Measurements from ENCODE around the gene COQ8B. TPM values are rescaled to one million over a fixed set of nuclear protein-coding genes. Genes with fewer than 3 reads are reported as not detected.

The COQ8B gene
- total RNA-seq, 4 donors from 2014 or later, result 32.4 to 92.8 (median 41.9) TPM

- no peak for DNase-seq
- Histone ChIP-seq H3K27ac (no peak overlapping the region), H3K36me3 (peaks cover 0 to 77% (median 0%) of the 10 kb centered on the region in 3 donors), H3K9me3 (no peaks in the 10 kb centered on the region), H3K4me1 (no peaks in the 10 kb centered on the region), H3K27me3 (no peaks in the 10 kb centered on the region), H3K4me3 (no peak overlapping the region)
- TF ChIP-seq POLR2A (IDR thresholded peaks at IDR 0.05) (no peak), CTCF (IDR thresholded peaks at IDR 0.05) (no peak)
Measured at GRCh38 chr19:40707615-40708014, 9.1 kb downstream of the COQ8B start.

GRCh38 chr19:40705950-40706619, 10.6 kb downstream of the COQ8B start:
- Histone ChIP-seq H3K9me3 (no peaks in the 10 kb centered on the region), H3K27ac (no peak overlapping the region), H3K4me1 (no peaks in the 10 kb centered on the region), H3K27me3 (no peaks in the 10 kb centered on the region), H3K4me3 (no peak overlapping the region), H3K36me3 (peaks cover 0 to 78% (median 0%) of the 10 kb centered on the region in 3 donors)
- TF ChIP-seq CTCF (IDR thresholded peaks at IDR 0.05) (no peak), POLR2A (IDR thresholded peaks at IDR 0.05) (no peak)
- DNase-seq, result no peak

- peaks cover 0 to 78% (median 0%) of the 10 kb centered on the region in 3 donors for H3K36me3 ChIP-seq
- H3K27me3 ChIP-seq, result no peaks in the 10 kb centered on the region
- no peak overlapping the region for H3K4me3 ChIP-seq
- no peaks in the 10 kb centered on the region for H3K4me1 ChIP-seq
- H3K27ac ChIP-seq, result no peak overlapping the region
- no peak for DNase-seq
- H3K9me3 ChIP-seq, result no peaks in the 10 kb centered on the region
- TF ChIP-seq CTCF (IDR thresholded peaks at IDR 0.05) (no peak), POLR2A (IDR thresholded peaks at IDR 0.05) (no peak)
Measured at GRCh38 chr19:40705362-40705651, 11.4 kb downstream of the COQ8B start.

DNA sequence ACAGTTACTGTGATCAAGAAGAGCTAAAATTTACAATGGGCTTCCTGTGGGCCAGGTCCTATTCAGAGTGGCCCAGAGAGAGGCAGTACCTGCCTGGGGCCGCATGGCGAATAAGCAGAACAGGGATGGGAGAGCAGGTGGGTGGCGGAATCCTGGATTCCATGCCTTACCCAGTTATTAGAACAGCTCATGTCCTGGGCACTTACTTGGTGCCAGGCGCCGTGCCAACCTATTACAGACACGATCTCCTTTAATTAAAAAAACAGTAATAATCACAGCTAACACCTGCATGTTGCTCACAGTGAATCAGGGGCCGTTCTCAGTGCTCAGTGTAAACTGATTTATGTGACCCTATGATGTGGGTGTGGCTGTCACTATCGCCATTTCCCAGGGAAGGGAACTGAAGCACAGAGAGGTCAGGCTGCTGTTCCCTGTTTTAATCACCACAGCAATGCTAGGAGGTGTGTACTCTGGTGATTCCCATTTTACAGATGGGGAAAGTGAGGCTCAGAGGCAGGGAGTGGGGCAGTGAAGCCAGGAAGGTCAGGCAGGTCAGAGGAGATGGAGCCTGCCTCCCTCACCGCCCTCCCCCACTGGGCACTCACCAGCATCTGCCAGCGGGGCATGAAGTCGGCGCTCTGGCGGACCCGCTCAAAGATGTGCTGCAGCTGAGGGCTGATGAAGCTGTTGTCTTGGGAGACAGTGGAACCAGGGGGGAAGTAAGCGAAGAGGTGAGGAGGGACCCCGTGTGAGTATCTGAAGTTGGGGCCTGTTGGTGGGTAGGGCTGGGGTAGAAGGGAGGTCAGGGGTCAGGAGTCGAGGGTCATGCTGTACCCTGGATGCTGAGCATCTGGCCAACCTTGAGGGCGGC, 12.0 kb downstream of the COQ8B start:
- H3K9me3 ChIP-seq, result no peaks in the 10 kb centered on the region
- TF ChIP-seq POLR2A (IDR thresholded peaks at IDR 0.05), result no peak
- no peak for TF ChIP-seq CTCF (IDR thresholded peaks at IDR 0.05)
- no peaks in the 10 kb centered on the region for H3K4me1 ChIP-seq
- DNase-seq, result no peak
- no peak overlapping the region for H3K27ac ChIP-seq
- H3K4me3 ChIP-seq, result no peak overlapping the region
- peaks cover 0 to 80% (median 0%) of the 10 kb centered on the region in 3 donors for H3K36me3 ChIP-seq
- H3K27me3 ChIP-seq, result no peaks in the 10 kb centered on the region

DNA sequence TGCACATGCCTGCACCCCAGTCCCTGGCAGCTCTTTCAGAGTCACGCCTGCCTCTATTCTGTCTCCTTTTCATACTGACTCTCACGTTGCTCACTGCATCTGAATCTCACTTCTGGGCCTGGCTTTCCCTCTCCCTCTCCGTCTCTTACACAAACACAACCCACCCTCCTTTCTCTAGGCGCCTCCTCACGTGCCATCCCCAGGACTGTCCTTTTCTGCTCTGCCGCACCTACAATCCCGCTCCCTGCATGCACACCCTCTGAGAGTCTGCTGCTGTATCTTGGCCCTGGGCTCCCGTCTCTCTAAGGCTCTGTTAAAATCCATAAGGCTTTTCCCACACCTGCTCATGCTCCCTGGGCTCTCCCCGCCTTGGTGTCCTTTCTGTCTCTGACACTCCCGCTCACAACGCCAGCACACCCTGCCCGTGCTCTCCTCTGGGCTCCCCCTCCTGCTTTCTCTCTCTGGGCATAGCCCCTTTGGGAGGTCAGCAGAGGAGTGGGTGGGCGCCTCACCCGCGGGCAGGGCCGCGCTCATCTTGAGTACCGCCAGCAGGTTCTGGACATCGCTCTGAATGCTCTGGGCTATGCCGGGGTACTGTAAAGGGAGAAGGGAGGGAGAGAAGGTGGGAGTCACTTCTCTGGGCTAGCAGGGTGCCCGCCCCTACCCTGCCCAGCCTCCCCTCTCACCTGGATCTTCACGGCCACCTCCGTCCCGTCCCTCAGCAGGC, 13.5 kb downstream of the COQ8B start:
- TF ChIP-seq CTCF (IDR thresholded peaks at IDR 0.05), result no peak
- Histone ChIP-seq H3K27ac (no peak overlapping the region), H3K36me3 (peaks cover 0 to 72% (median 0%) of the 10 kb centered on the region in 3 donors)

More for the DNA sequence above, 13.5 kb downstream of the COQ8B start:
- H3K9me3 ChIP-seq, result no peaks in the 10 kb centered on the region
- no peak for DNase-seq
- no peaks in the 10 kb centered on the region for H3K27me3 ChIP-seq
- H3K4me3 ChIP-seq, result no peak overlapping the region
- H3K4me1 ChIP-seq, result no peaks in the 10 kb centered on the region
